Measurements from ENCODE around the gene ITPR1. TPM values are rescaled to one million over a fixed set of nuclear protein-coding genes. Genes with fewer than 3 reads are reported as not detected.

ITPR1 gene
- total RNA-seq, 1 donor from 2014 or later = 16.3 TPM

DNA sequence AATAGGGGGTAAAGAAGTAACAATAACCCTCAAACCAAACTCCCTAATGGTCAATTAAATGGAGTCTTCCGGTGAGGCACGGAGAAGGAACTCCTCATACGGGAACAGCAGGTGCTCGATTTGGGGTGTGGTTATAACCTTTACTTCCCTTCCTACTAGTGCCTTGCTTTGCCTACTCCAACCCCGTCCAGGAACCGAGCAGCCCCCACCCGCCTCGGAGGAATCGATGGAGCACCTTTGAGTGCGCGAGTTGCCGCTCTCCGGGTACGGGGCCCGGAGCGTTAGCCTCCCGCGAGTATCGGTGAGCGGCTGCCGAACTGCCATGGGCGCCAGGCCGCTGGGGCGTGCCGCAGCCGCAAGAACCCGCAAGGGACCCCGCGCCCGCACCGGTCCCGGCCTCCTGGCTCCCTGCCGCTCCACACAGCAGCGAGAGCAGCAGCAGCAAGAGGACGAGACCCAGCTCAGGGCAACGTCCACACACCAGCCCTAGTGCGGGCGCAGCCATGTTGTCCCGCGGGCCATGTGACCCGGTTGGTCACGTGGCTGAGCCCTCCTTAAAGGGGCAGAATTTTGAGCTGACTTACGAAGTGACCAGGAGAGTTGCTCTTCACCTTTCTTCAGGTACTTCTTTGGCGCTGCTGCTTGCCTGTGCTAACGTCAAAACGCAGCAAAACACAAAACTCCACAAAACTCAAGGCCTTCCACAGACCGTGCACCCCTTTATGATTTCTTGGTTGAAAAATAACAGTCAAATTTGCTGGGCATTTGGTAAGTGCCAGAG is 26.2 kb upstream of the ITPR1 start, which contains the start of gene SUMF1:
Gene SUMF1 (minus strand): TSS at position 529 of the 781 bp plus-strand sequence. CDS start 24 bp downstream, at position 505.
- no peak for TF ChIP-seq CTCF (IDR thresholded peaks at IDR 0.05; ENCODE audit: insufficient read depth, low read length, severe bottlenecking)
- peak within 1 kb of the TSS; percentile 57 for H3K4me3 ChIP-seq (ENCODE audit: low read depth, low read length)
- no peak for FAIRE-seq
- peak; percentile 65 for DNase-seq (ENCODE audit: low read depth)
- H3K27me3 ChIP-seq (ENCODE audit: control insufficient read depth, insufficient read depth, low read length) = no peaks in the 10 kb centered on the region
- no peaks in the 10 kb centered on the region for H3K36me3 ChIP-seq (ENCODE audit: control insufficient read depth, insufficient read depth, low read length)

GRCh38 chr3:4467522-4467867 is 25.7 kb upstream of the ITPR1 start:
- H3K27me3 ChIP-seq (ENCODE audit: control insufficient read depth, insufficient read depth, low read length) = no peaks in the 10 kb centered on the region
- TF ChIP-seq CTCF (IDR thresholded peaks at IDR 0.05; ENCODE audit: insufficient read depth, low read length, severe bottlenecking) = no peak
- no peak for DNase-seq (ENCODE audit: low read depth)
- no peaks in the 10 kb centered on the region for H3K36me3 ChIP-seq (ENCODE audit: control insufficient read depth, insufficient read depth, low read length)
- peak overlapping the region; percentile 57 for H3K4me3 ChIP-seq (ENCODE audit: low read depth, low read length)
- FAIRE-seq = no peak

- DNase-seq (ENCODE audit: low read depth) (no peak), FAIRE-seq (no peak)
- H3K36me3 ChIP-seq (ENCODE audit: control insufficient read depth, insufficient read depth, low read length) = no peaks in the 10 kb centered on the region
- peaks cover 3% of the 10 kb centered on the region for H3K27me3 ChIP-seq (ENCODE audit: control insufficient read depth, insufficient read depth, low read length)
- no peak for TF ChIP-seq CTCF (IDR thresholded peaks at IDR 0.05; ENCODE audit: insufficient read depth, low read length, severe bottlenecking)
- H3K4me3 ChIP-seq (ENCODE audit: low read depth, low read length) = no peak overlapping the region
Measured at GRCh38 chr3:4471907-4472306, 21.2 kb upstream of the ITPR1 start.

GRCh38 chr3:4472312-4472711 is 20.8 kb upstream of the ITPR1 start:
- DNase-seq (ENCODE audit: low read depth) = no peak
- no peak for FAIRE-seq
- H3K4me3 ChIP-seq (ENCODE audit: low read depth, low read length) = no peak overlapping the region
- no peaks in the 10 kb centered on the region for H3K36me3 ChIP-seq (ENCODE audit: control insufficient read depth, insufficient read depth, low read length)
- no peak for TF ChIP-seq CTCF (IDR thresholded peaks at IDR 0.05; ENCODE audit: insufficient read depth, low read length, severe bottlenecking)
- H3K27me3 ChIP-seq (ENCODE audit: control insufficient read depth, insufficient read depth, low read length) = peaks cover 6% of the 10 kb centered on the region

- FAIRE-seq = no peak
- Histone ChIP-seq H3K36me3 (ENCODE audit: control insufficient read depth, insufficient read depth, low read length) (no peaks in the 10 kb centered on the region), H3K4me3 (ENCODE audit: low read depth, low read length) (no peak overlapping the region), H3K27me3 (ENCODE audit: control insufficient read depth, insufficient read depth, low read length) (peaks cover 6% of the 10 kb centered on the region)
- no peak for DNase-seq (ENCODE audit: low read depth)
- TF ChIP-seq CTCF (IDR thresholded peaks at IDR 0.05; ENCODE audit: insufficient read depth, low read length, severe bottlenecking) = no peak
Measured at GRCh38 chr3:4472766-4473165, 20.4 kb upstream of the ITPR1 start.

Data from bronchial epithelial cell (primary cell).